Calu3 (cell line): ENCODE measurements around the gene BAG1. TPM values are rescaled to one million over a fixed set of nuclear protein-coding genes. Genes with fewer than 3 reads are reported as not detected.

Experiments used
- BruUV-seq: library from RNA; stranded (reverse); fragments of 400-500 nt; replicated peaks from 2 replicates; lab custom pipeline; 2021; lab: Mats Ljungman, UMichigan
- CTCF ChIA-PET: fragments of 300-600 bp; sonication (Branson Sonifier 250); formaldehyde crosslinking; loops from one replicate; lab custom pipeline; 2022; ENCODE audit warnings: antibody characterized with exemption; lab: Charles Lee
- DNase-seq: peaks from one replicate; pipeline ENCODE4 v3.0.0; 2022
- H3K27ac Mint-ChIP-seq: one replicate; pipeline ENCODE4 v1.8.0; 2022; ENCODE audit warnings: mixed read lengths; ENCODE audit not compliant: unreplicated experiment
- H3K27me3 Mint-ChIP-seq: one replicate; pipeline ENCODE4 v1.8.0; 2022; ENCODE audit warnings: mixed read lengths; ENCODE audit not compliant: unreplicated experiment
- H3K36me3 Mint-ChIP-seq: one replicate; pipeline ENCODE4 v1.8.0; 2022; ENCODE audit warnings: mild to moderate bottlenecking, moderate library complexity, mixed read lengths; ENCODE audit not compliant: insufficient read depth, unreplicated experiment
- H3K4me1 Mint-ChIP-seq: one replicate; pipeline ENCODE4 v1.8.0; 2022; ENCODE audit warnings: mild to moderate bottlenecking, low read depth, mixed read lengths; ENCODE audit not compliant: unreplicated experiment
- H3K4me3 Mint-ChIP-seq: one replicate; pipeline ENCODE4 v1.8.0; 2022; ENCODE audit warnings: mild to moderate bottlenecking, low read depth, moderate library complexity, mixed read lengths; ENCODE audit not compliant: unreplicated experiment
- H3K9me3 Mint-ChIP-seq: one replicate; pipeline ENCODE4 v1.8.0; 2022; ENCODE audit warnings: low read depth, mixed read lengths; ENCODE audit not compliant: unreplicated experiment
- intact Hi-C: fragments of 100-400 bp; cut with micrococcal nuclease; formaldehyde crosslinking; loops from one replicate; pipeline ENCODE4 v1.10.0; 2022; ENCODE audit not compliant: unreplicated experiment
- total RNA-seq: library from RNA; stranded (reverse); gene quantifications from 2 replicates; pipeline ENCODE4 v1.2.3, GENCODE V29; 2022
- TF ChIP-seq, protein P1 (sequence below): fragments of 200-600 bp; IDR thresholded peaks from one replicate; pipeline ENCODE4 v1.8.0; 2022; ENCODE audit warnings: antibody characterized with exemption; ENCODE audit not compliant: unreplicated experiment

BAG1 gene
- total RNA-seq, 1 experiment from 2014 or later = 35.2 TPM

DNA sequence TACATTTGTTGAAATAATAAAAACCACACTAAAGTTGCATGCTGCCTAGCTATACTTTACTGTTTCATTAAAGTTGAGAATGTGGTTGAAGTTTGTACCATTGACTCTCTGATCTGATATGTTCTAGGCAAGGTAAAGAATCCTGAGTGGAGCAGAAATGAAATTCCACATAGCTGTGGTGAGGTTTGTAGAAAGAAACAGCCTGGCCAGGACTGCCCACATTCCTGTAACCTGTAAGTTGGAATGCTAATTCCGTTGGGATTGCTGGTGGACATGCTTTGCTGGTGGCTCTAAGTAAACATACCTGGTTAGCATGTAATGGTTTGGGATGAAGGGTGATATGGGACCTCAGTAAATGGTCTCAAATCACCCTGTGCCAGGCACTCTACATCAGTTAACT is 42.6 kb upstream of the BAG1 start:
- intact Hi-C loops = no loop called here
- no peak for DNase-seq
- CTCF ChIA-PET = interaction anchor here (0.5 to 0.7 kb wide), 2 partner anchors 231 to 234 kb away, joined by 4 to 6 read pairs; partner anchors contain the start of gene SMU1
- H3K27me3 Mint-ChIP-seq = no peaks in the 10 kb centered on the region
- no peaks in the 10 kb centered on the region for H3K9me3 Mint-ChIP-seq
- H3K4me1 Mint-ChIP-seq = no peaks in the 10 kb centered on the region
- TF ChIP-seq, protein P1, sequence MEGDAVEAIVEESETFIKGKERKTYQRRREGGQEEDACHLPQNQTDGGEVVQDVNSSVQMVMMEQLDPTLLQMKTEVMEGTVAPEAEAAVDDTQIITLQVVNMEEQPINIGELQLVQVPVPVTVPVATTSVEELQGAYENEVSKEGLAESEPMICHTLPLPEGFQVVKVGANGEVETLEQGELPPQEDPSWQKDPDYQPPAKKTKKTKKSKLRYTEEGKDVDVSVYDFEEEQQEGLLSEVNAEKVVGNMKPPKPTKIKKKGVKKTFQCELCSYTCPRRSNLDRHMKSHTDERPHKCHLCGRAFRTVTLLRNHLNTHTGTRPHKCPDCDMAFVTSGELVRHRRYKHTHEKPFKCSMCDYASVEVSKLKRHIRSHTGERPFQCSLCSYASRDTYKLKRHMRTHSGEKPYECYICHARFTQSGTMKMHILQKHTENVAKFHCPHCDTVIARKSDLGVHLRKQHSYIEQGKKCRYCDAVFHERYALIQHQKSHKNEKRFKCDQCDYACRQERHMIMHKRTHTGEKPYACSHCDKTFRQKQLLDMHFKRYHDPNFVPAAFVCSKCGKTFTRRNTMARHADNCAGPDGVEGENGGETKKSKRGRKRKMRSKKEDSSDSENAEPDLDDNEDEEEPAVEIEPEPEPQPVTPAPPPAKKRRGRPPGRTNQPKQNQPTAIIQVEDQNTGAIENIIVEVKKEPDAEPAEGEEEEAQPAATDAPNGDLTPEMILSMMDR = no peak
- no peak overlapping the region for H3K27ac Mint-ChIP-seq
- peaks cover 8% of the 10 kb centered on the region for H3K36me3 Mint-ChIP-seq
- no TSS peak for BruUV-seq
- no peak overlapping the region for H3K4me3 Mint-ChIP-seq

DNA sequence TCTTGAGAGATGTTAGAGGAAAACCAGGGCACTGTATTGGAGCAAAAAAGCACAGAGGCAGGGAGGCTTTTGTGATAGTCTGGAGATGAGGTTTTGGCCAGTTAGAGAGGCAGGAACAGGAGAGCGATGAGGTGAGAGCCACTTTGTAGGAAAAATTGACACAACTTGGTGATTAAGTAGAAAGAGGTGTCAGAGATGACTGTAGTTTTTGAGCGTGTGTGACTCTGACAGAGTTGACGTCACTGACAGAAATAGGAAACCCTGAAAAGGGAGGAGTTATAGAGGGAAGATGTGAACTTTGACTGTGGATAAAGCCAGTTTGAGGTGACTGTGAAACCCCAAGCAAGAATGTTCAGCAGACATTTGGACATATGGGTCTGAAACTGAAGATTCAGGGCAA is 41.5 kb upstream of the BAG1 start:
- H3K27ac Mint-ChIP-seq = no peak overlapping the region
- H3K27me3 Mint-ChIP-seq = no peaks in the 10 kb centered on the region
- TF ChIP-seq, protein P1 = no peak
- intact Hi-C loops = no loop called here
- CTCF ChIA-PET = no interaction called here
- H3K9me3 Mint-ChIP-seq = no peaks in the 10 kb centered on the region
- DNase-seq = no peak
- no TSS peak for BruUV-seq
- H3K4me1 Mint-ChIP-seq = no peaks in the 10 kb centered on the region
- H3K4me3 Mint-ChIP-seq = no peak overlapping the region
- H3K36me3 Mint-ChIP-seq = peaks cover 3% of the 10 kb centered on the region

DNA sequence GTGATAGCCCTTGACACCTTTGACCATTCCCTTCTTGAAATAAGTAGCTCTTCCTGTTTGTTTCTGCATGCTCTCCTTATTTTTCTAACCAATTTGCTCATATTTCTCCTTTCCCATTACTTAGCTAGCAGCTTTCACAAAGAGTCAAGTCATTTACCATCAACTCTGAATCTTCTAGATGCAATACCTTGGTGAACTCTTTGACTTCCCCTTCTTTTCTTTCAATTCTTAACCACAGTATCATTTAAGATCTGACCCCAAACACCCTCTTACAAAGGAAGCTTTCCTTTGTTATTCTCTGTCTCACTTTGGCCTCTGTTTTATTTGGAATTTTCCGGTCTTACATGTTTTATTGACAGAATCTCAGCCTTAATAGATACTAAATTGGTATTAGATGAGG is 39.9 kb upstream of the BAG1 start:
- CTCF ChIA-PET = no interaction called here
- no peaks in the 10 kb centered on the region for H3K4me1 Mint-ChIP-seq
- BruUV-seq = no TSS peak
- peaks cover 17% of the 10 kb centered on the region for H3K36me3 Mint-ChIP-seq
- TF ChIP-seq, protein P1 = no peak
- intact Hi-C loops = no loop called here
- H3K4me3 Mint-ChIP-seq = no peak overlapping the region
- no peaks in the 10 kb centered on the region for H3K27me3 Mint-ChIP-seq
- DNase-seq = no peak
- H3K9me3 Mint-ChIP-seq = no peaks in the 10 kb centered on the region
- H3K27ac Mint-ChIP-seq = no peak overlapping the region

DNA sequence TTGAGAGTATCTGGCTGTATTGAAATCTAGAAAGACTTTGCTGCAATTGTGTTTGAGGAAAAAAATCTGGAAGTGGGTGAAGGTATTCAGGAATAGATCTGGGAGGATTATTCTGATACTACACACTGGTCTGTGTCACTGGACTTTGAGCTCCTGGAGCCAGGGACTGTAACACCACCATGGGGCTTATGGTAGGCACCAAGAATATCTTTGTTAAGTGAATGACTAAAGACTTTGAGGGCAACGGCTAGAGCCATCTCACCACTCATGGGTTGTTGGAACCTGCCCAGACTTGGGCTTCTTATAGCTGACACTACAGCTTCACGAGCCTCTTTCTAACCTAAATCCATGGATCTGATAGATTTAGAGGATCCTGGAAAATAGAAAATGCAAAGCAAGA is 36.0 kb upstream of the BAG1 start:
- H3K36me3 Mint-ChIP-seq = peaks cover 51% of the 10 kb centered on the region
- no peak for DNase-seq

More for the DNA sequence above, 36.0 kb upstream of the BAG1 start:
- Mint-ChIP-seq H3K4me3 (no peak overlapping the region), H3K4me1 (peaks cover 28% of the 10 kb centered on the region), H3K9me3 (no peaks in the 10 kb centered on the region), H3K27ac (no peak overlapping the region), H3K27me3 (no peaks in the 10 kb centered on the region)
- BruUV-seq = no TSS peak
- CTCF ChIA-PET = no interaction called here
- intact Hi-C loops = no loop called here
- TF ChIP-seq, protein P1 = no peak
